Mesothelial cell of epicardium (in vitro differentiated cells): Measurements from ENCODE around the gene SLC9A9. TPM values are rescaled to one million over a fixed set of nuclear protein-coding genes. Genes with fewer than 3 reads are reported as not detected.

Experiments
- DNase-seq, 2 experiments: peaks; one replicate each; pipeline ENCODE4 v3.0.0; 2021; ENCODE audit warnings: low spot score in 2 of 2; ENCODE audit not compliant: unreplicated experiment in 2 of 2
- H3K27ac Mint-ChIP-seq: 2 replicates; pipeline ENCODE4 v1.8.0; 2021; ENCODE audit warnings: mixed read lengths
- H3K27me3 Mint-ChIP-seq: 2 replicates; pipeline ENCODE4 v1.8.0; 2021; ENCODE audit warnings: low read depth, mixed read lengths
- H3K36me3 Mint-ChIP-seq: 2 replicates; pipeline ENCODE4 v1.8.0; 2021; ENCODE audit warnings: mixed read lengths
- H3K4me1 Mint-ChIP-seq: 2 replicates; pipeline ENCODE4 v1.8.0; 2021; ENCODE audit warnings: mixed read lengths
- H3K4me3 Mint-ChIP-seq: 2 replicates; pipeline ENCODE4 v1.8.0; 2021; ENCODE audit warnings: mild to moderate bottlenecking, moderate library complexity, mixed read lengths
- H3K9me3 Mint-ChIP-seq: 2 replicates; pipeline ENCODE4 v1.8.0; 2021; ENCODE audit warnings: mixed read lengths
- total RNA-seq: library from RNA; stranded (reverse); gene quantifications from 3 replicates; pipeline ENCODE4 v1.2.1, GENCODE V29; 2021
- TF ChIP-seq, protein P1 (sequence below): fragments of 200-600 bp; sonication (generic); IDR thresholded peaks from one replicate; pipeline ENCODE4 v1.5.0; 2021; ENCODE audit warnings: antibody characterized with exemption; ENCODE audit not compliant: unreplicated experiment

The SLC9A9 gene
- total RNA-seq, 1 donor from 2014 or later = 2.7 TPM

GRCh38 chr3:143330296-143330868 lies 517.9 kb downstream of the SLC9A9 start:
- DNase-seq = no peak
- Mint-ChIP-seq H3K9me3 (peaks cover 5% of the 10 kb centered on the region), H3K4me3 (peak overlapping the region; percentile 46), H3K36me3 (no peaks in the 10 kb centered on the region), H3K27me3 (peaks cover 1% of the 10 kb centered on the region), H3K27ac (peak overlapping the region; percentile 93), H3K4me1 (peaks cover 30% of the 10 kb centered on the region)
- TF ChIP-seq, protein P1, sequence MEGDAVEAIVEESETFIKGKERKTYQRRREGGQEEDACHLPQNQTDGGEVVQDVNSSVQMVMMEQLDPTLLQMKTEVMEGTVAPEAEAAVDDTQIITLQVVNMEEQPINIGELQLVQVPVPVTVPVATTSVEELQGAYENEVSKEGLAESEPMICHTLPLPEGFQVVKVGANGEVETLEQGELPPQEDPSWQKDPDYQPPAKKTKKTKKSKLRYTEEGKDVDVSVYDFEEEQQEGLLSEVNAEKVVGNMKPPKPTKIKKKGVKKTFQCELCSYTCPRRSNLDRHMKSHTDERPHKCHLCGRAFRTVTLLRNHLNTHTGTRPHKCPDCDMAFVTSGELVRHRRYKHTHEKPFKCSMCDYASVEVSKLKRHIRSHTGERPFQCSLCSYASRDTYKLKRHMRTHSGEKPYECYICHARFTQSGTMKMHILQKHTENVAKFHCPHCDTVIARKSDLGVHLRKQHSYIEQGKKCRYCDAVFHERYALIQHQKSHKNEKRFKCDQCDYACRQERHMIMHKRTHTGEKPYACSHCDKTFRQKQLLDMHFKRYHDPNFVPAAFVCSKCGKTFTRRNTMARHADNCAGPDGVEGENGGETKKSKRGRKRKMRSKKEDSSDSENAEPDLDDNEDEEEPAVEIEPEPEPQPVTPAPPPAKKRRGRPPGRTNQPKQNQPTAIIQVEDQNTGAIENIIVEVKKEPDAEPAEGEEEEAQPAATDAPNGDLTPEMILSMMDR = no peak

DNA sequence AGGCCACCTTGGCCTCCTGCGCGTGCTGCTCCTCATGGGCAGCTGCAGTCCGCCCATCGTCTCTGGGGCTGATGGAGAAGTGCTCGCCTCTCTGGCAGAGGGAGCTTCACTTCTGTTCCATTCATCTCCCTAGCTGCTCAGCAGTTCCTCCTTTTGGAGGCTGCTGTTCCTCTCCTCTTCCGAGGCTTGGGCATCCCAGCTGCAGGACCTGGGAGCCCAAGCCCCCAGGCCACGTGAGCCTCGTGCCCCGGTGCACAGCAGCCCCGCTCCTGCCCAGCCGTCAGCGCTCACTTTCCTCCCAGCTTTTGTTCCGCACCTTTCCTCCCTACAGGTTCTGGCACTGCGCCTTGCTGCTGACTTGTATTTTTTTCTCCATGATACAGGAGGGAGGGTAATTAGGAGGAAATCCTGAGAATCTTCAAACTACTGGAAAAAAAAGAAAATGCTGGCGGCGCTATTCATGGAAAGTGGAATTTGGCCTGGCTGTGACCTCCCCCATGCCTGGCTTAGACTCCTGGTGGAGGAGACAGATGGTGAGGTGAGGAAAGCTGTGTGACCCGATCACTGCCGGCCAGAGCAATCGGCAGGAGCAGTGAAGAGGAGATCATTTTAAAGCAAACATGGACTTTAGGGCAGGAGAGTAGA lies 518.6 kb downstream of the SLC9A9 start:
- TF ChIP-seq, protein P1 = no peak
- DNase-seq = peak in 1 of 2 experiments; percentile 46
- H3K4me3 Mint-ChIP-seq = peak overlapping the region; percentile 46
- peak overlapping the region; percentile 93 for H3K27ac Mint-ChIP-seq
- no peaks in the 10 kb centered on the region for H3K36me3 Mint-ChIP-seq
- H3K4me1 Mint-ChIP-seq = peaks cover 30% of the 10 kb centered on the region
- H3K27me3 Mint-ChIP-seq = peaks cover 1% of the 10 kb centered on the region
- H3K9me3 Mint-ChIP-seq = peaks cover under 1% of the 10 kb centered on the region

DNA sequence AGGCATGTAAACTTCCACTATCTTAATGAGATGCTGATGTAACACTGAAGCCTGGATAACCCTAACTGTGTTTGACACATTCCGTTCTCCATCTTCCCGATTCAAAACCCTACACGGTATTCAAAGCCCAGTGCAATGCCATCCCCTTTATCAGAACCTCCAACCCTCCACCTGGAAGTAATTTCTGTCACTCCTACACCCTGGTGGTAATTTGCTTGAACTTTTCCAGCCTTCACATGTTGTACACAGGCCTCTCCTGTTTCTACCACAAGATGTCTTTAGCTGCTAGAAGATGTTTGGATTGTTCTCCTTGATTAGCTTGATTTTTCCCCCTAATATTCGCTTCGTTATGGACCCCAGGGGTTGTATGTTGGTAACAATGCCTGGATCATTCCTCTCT lies 519.8 kb downstream of the SLC9A9 start:
- H3K27ac Mint-ChIP-seq = no peak overlapping the region

DNA sequence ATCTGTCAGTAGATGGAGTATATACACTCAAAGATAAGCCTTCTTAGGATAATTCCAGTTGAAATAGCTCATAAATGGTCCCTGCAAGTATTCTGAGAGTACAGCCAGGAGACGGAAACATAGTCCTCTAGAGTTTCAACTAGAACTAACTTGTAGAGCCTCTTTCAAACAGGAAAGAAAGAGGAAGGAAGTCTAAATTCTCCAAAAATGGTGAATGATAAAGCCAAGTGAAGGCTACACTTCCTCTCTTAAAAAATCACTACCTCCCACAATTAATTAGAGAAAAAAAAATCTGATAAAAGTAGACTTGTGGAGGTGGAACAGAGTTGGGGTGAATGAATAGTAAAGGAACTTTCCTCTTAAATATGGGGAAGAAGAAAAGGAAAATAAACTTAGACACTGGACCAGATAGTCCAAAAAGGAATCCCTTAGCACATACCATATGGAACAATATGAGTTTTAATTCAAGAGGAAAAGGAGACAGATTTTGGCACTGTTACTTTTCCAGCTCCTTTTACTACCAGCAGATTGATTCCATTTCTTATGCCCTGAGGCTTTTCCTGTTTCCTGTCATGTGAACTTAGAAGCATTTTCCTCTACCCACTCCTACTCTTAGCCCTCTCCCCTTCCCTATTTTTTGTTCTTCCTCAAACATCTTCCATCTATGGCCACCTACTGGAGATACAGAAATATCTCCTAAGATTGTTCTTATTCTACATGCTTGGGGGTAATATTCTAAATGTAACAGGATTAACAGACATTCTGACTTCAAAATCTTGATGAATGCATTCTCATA lies 521.1 kb downstream of the SLC9A9 start:
- H3K9me3 Mint-ChIP-seq = peaks cover 4% of the 10 kb centered on the region
- H3K27ac Mint-ChIP-seq = peak overlapping the region; percentile 0
- H3K36me3 Mint-ChIP-seq = no peaks in the 10 kb centered on the region
- H3K27me3 Mint-ChIP-seq = peaks cover 1% of the 10 kb centered on the region
- DNase-seq = no peak
- TF ChIP-seq, protein P1 = no peak
- peaks cover 30% of the 10 kb centered on the region for H3K4me1 Mint-ChIP-seq
- H3K4me3 Mint-ChIP-seq = no peak overlapping the region

More for the DNA sequence above, 519.8 kb downstream of the SLC9A9 start:
- no peaks in the 10 kb centered on the region for H3K9me3 Mint-ChIP-seq
- peaks cover 1% of the 10 kb centered on the region for H3K27me3 Mint-ChIP-seq
- no peak overlapping the region for H3K4me3 Mint-ChIP-seq
- TF ChIP-seq, protein P1 = no peak
- no peaks in the 10 kb centered on the region for H3K36me3 Mint-ChIP-seq
- peaks cover 30% of the 10 kb centered on the region for H3K4me1 Mint-ChIP-seq
- DNase-seq = no peak

DNA sequence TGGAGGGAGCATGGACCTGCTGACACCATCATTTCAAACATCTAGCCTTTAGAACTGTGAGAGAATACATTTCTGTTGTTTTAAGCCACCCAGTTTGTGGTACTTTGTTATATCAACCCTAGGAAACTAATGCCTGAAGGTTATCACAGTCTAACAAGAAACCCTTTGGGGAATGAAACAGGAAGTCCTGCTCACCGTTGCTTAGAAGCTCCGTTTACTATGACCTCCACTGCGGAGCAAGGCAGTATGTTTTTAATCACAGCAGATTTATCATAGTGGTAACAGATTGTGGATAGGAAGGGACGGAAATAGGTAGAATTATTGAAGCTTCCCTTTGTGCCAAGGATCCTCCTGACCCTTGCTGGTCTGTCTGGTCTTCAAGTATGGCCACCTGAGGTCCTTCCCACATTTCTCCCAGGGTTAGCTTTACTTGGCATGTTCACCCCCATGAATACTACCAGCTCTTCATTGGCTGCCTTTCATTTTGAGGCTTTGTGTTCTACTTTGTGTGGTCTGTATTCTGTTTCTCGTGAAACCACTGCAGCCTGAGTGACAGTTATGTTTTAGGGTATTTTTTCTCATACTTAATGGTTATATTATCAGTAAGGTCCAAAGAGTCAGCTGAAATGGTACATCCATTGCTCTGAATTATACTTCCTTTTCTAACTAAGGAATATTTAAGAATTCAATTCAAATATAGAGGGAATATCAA lies 527.1 kb downstream of the SLC9A9 start:
- Mint-ChIP-seq H3K9me3 (peaks cover 4% of the 10 kb centered on the region), H3K4me1 (no peaks in the 10 kb centered on the region), H3K27ac (no peak overlapping the region), H3K4me3 (no peak overlapping the region), H3K27me3 (peaks cover under 1% of the 10 kb centered on the region), H3K36me3 (no peaks in the 10 kb centered on the region)
- TF ChIP-seq, protein P1 = no peak
- no peak for DNase-seq
